Uterus (tissue), 4 donors: ENCODE measurements around the gene CPVL. TPM values are rescaled to one million over a fixed set of nuclear protein-coding genes. Genes with fewer than 3 reads are reported as not detected.
A peak's percentile ranks its signal among the peaks of the same experiment; 100 is the strongest.

Experiments
- DNase-seq, 2 donors: peaks; one replicate each; pipeline ENCODE4 v3.0.0-alpha.2; 2019 to 2020
- H3K27ac ChIP-seq, 2 donors: fragments of 200-600 bp; sonication (generic); 1 replicate in 1 of 2; 2 replicates in 1 of 2; pipeline ENCODE4 v1.5.1; 2016 to 2018
- H3K27me3 ChIP-seq, 2 donors: fragments of 200-600 bp; sonication (generic); one replicate each; pipeline ENCODE4 v1.5.1; 2018 to 2019; ENCODE audit warnings: control low read depth in 1 of 2
- H3K36me3 ChIP-seq, 2 donors: fragments of 200-600 bp; sonication (generic); one replicate each; pipeline ENCODE4 v1.5.1; 2019; ENCODE audit warnings: control low read depth in 1 of 2
- H3K4me1 ChIP-seq, 2 donors: fragments of 200-600 bp; sonication (generic); one replicate each; pipeline ENCODE4 v1.5.1; 2018 to 2019; ENCODE audit warnings: control low read depth in 1 of 2
- H3K4me3 ChIP-seq, 2 donors: fragments of 200-600 bp; sonication (generic); 1 replicate in 1 of 2; 2 replicates in 1 of 2; pipeline ENCODE4 v1.5.1; 2018 to 2019; ENCODE audit warnings: mild to moderate bottlenecking in 1 of 2
- H3K9me3 ChIP-seq, 2 donors: fragments of 200-600 bp; sonication (generic); one replicate each; pipeline ENCODE4 v1.5.1; 2019; ENCODE audit warnings: control low read depth in 1 of 2
- POLR2A ChIP-seq, 2 donors: fragments of 450-650 bp; IDR thresholded peaks; one replicate each; pipeline ENCODE4 v1.6.1; 2016; ENCODE audit warnings: antibody characterized with exemption in 2 of 2, mild to moderate bottlenecking in 1 of 2, moderate library complexity in 1 of 2
- intact Hi-C: fragments of 100-400 bp; cut with DNase I; formaldehyde crosslinking; loops from one replicate; pipeline ENCODE4 v1.15.1; 2023; ENCODE audit warnings: low total_unique reads
- total RNA-seq, 4 donors: library from RNA; depleted of rRNA in 3 of 4; stranded (reverse); fragments of >200 nt in 3 of 4; gene quantifications; one replicate each; pipeline versions ENCODE4 v1.1.0 to v1.2.4, GENCODE V29; 2014 to 2023
- TF ChIP-seq, protein P1 (sequence below), 4 experiments: fragments of 200-600 bp in 2 of 4; fragments of 450-650 bp in 2 of 4; sonication (generic) in 2 of 4; IDR thresholded peaks; one replicate each; pipeline ENCODE4 v1.5.1; 2016 to 2019; ENCODE audit warnings: antibody characterized with exemption in 4 of 4, mild to moderate bottlenecking in 2 of 4, moderate library complexity in 1 of 4
- donor health status: DM: yes; HTN: yes; CAD: no.

The CPVL gene
- total RNA-seq: 10 to 100 TPM in 3 of 4 donors, 1 to 10 TPM in 1; 8.5 to 21.1 (median 14.5) TPM

DNA sequence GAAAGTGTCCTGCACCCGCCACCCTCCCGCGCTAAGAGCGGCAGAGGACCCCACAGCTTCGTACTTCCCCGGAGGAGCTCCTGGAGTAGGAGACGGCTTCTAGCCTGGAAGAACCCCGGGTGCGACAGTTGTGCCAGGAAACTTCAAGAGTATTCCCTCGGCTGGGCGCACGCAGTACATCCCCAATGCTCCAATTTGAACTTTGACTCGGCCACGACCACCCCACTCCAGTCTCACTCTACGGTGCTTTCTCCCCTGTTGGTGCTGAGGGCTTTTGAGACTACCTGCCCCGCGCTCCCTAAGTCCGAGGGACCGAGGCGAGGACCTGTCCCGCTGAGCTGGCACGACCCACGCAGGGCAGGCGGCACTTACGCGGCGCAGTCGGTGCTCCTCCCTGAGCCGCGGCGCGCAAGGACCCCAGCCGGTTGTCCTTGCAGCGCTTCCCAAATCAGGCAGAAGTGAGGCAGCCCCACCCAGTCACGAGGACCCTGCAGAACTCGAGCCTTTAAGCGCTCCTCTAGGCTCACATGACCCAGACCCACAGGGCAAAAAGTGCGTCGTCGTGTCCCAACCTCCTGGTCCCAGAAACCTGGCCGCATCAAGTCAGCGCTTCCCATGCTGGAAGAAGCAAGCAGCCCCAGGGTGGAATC lies at the start of gene CPVL:
Gene CPVL, minus strand, starts transcription at position 481 of the 650 bp plus-strand sequence. CDS start 25,476 bp downstream, outside the sequence.
- H3K9me3 ChIP-seq: no peaks in the 10 kb centered on the region
- peak within 1 kb of the TSS in 1 of 2 donors; percentile 54 for H3K27ac ChIP-seq
- peak; percentile 26 to 53 for DNase-seq
- H3K4me3 ChIP-seq: peak within 1 kb of the TSS; percentile 31 to 42
- no peaks in the 10 kb centered on the region for H3K27me3 ChIP-seq
- TF ChIP-seq POLR2A (IDR thresholded peaks at IDR 0.05): peak in 1 of 2 donors; percentile 13
- TF ChIP-seq, protein P1, sequence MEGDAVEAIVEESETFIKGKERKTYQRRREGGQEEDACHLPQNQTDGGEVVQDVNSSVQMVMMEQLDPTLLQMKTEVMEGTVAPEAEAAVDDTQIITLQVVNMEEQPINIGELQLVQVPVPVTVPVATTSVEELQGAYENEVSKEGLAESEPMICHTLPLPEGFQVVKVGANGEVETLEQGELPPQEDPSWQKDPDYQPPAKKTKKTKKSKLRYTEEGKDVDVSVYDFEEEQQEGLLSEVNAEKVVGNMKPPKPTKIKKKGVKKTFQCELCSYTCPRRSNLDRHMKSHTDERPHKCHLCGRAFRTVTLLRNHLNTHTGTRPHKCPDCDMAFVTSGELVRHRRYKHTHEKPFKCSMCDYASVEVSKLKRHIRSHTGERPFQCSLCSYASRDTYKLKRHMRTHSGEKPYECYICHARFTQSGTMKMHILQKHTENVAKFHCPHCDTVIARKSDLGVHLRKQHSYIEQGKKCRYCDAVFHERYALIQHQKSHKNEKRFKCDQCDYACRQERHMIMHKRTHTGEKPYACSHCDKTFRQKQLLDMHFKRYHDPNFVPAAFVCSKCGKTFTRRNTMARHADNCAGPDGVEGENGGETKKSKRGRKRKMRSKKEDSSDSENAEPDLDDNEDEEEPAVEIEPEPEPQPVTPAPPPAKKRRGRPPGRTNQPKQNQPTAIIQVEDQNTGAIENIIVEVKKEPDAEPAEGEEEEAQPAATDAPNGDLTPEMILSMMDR (IDR thresholded peaks at IDR 0.05): no peak
- no peaks in the 10 kb centered on the region for H3K36me3 ChIP-seq
- H3K4me1 ChIP-seq: peaks cover 0 to 4% of the 10 kb centered on the region in 2 donors
- intact Hi-C loops: loop anchor here (10.0 kb wide), 1 partner anchor 389 kb away; no protein-coding TSS in a partner anchor

DNA sequence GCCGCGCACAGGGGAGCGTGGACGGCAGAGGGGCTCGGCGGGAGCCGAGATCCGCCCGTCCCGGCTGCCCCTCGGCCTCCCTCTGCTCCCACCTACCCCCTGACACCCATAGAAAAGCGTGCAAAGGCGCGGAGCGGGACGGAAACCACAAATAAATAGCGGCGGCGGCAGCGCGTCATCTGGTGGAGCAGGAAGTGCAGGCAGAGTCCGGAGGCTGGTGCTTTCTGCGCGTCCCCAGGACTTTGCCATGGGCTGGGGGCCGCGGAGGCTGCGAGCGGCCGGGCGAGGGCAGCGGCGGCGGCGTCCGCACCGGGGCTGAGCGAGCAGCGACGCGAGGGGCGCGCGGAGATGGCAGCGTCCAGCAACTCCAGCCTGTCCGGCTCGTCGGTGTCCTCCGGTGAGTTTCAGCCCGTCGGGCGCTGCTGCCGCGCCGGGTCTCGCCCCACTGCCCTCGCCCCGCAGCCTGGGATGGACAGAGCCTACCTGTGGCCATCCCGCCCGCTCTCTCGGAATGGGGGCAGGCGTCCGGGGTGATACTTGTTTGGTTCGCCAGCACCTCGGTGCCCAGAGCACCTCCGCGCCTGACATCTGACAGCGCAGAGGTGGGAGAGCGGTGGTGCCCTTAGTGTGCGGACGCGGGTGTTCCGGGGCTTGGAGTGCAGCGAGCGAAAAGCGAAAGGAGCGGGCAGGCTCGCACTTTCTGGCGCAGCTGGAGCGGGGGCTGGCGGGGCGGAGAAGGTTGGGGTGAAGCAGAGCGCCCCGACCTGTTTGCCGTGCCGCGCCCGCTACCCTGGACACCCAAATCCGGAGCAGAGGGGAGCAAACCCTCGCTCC lies 48.5 kb upstream of the CPVL start, which contains the start of gene CHN2:
Gene CHN2, plus strand, starts transcription at position 182 of the 834 bp plus-strand sequence.
- H3K9me3 ChIP-seq: no peaks in the 10 kb centered on the region
- TF ChIP-seq POLR2A (IDR thresholded peaks at IDR 0.05): peak; percentile 19 to 41
- TF ChIP-seq, protein P1 (IDR thresholded peaks at IDR 0.05): no peak
- DNase-seq: peak; percentile 39 to 44
- H3K4me1 ChIP-seq: no peaks in the 10 kb centered on the region
- H3K27me3 ChIP-seq: no peaks in the 10 kb centered on the region
- H3K27ac ChIP-seq: peak within 1 kb of the TSS; percentile 47 to 55
- intact Hi-C loops: no loop called here
- H3K4me3 ChIP-seq: peak within 1 kb of the TSS; percentile 56 to 62
- H3K36me3 ChIP-seq: no peaks in the 10 kb centered on the region

- Histone ChIP-seq H3K27me3 (no peaks in the 10 kb centered on the region), H3K4me1 (no peaks in the 10 kb centered on the region), H3K9me3 (no peaks in the 10 kb centered on the region), H3K36me3 (no peaks in the 10 kb centered on the region), H3K4me3 (peak overlapping the region; percentile 56 to 62), H3K27ac (peak overlapping the region; percentile 47 to 55)
- DNase-seq: peak in 1 of 2 donors; percentile 19
- intact Hi-C loops: no loop called here
- TF ChIP-seq POLR2A (IDR thresholded peaks at IDR 0.05): no peak
- TF ChIP-seq, protein P1 (IDR thresholded peaks at IDR 0.05): no peak
Measured at GRCh38 chr7:29194206-29194593, 47.9 kb upstream of the CPVL start.

GRCh38 chr7:29193316-29194205 lies 47.2 kb upstream of the CPVL start:
- peak overlapping the region; percentile 47 to 55 for H3K27ac ChIP-seq
- no peaks in the 10 kb centered on the region for H3K36me3 ChIP-seq
- intact Hi-C loops: no loop called here
- DNase-seq: no peak
- TF ChIP-seq, protein P1 (IDR thresholded peaks at IDR 0.05): no peak
- TF ChIP-seq POLR2A (IDR thresholded peaks at IDR 0.05): no peak
- no peaks in the 10 kb centered on the region for H3K9me3 ChIP-seq
- peak overlapping the region; percentile 56 to 62 for H3K4me3 ChIP-seq
- H3K27me3 ChIP-seq: no peaks in the 10 kb centered on the region
- no peaks in the 10 kb centered on the region for H3K4me1 ChIP-seq
